Measurements from ENCODE around the gene GSTM3. TPM values are rescaled to one million over a fixed set of nuclear protein-coding genes. Genes with fewer than 3 reads are reported as not detected.

GSTM3 gene
- total and polyA plus RNA-seq, 9 of the 15 experiments (the other 6 are each of a cell fraction or from before 2014, with no cell fraction given) = 3.9 to 24.5 (median 9.4) TPM

DNA sequence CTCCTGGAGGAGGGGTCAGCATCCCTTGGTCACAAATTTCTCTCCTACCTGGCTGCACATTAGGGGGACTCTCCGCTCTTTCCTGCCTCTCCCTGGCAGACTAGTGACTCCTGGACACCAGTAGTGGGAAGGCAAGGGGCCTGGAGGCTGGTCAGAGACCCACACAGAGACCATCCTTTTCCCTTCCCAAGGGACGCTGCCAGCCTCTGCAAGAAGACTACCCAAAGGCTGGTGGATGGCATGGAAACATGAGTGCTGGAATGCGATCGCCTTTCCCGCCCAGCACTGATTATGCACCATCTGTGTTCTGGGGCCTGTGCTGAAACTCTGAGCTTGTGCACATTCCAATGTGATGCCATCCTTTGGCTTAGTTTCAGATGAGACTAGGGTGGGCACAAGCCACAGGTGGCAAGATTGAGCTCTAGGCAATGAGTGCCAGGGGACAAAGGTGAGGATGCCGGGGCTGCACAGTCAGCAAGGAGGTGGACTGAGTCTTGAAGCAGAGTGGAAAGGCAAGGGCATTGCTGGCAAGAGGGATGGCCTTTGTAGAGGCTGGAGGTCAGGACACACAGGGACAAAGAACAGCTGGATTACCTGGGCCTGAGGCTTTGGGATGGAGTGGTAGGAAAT lies 35.5 kb upstream of the GSTM3 start:
- no peak overlapping the region for H2AFZ ChIP-seq (ENCODE audit: low read depth, low read length)
- no peaks in the 10 kb centered on the region for H3K9me1 ChIP-seq (ENCODE audit: control insufficient read depth, insufficient read depth, low read length)
- BruUV-seq (replicated peaks) = no TSS peak
- no peaks in the 10 kb centered on the region for H3K79me2 ChIP-seq (ENCODE audit: control insufficient read depth, insufficient read depth, low read length)
- H3K4me2 ChIP-seq (ENCODE audit: insufficient read depth, low read length) = no peak overlapping the region
- 12% methylated on average over 6 of the region's 6 CpGs for WGBS (ENCODE audit: insufficient coverage, low coverage, missing lambda C conversion rate)
- H3K36me3 ChIP-seq (ENCODE audit: control insufficient read depth, insufficient read depth, low read length) = no peaks in the 10 kb centered on the region
- ChIA-PET CTCF (ENCODE audit: low intra/inter-chr PET ratio) (interaction anchor here (0.6 to 7.1 kb wide), 10 partner anchors 9 to 283 kb away, joined by 3 to 202 read pairs (median 5); partner anchors contain the start of gene AHCYL1), POLR2A (interaction anchor here (0.6 to 10.2 kb wide), 6 partner anchors 9 to 647 kb away, joined by 3 to 99 read pairs (median 4); partner anchors contain the start of gene AHCYL1)
- peaks cover 9 to 11% of the 10 kb centered on the region in 2 experiments; a peak in 3 of 5 replicates for H3K4me1 ChIP-seq (replicated peaks in 1 of 2; ENCODE audit: control insufficient read depth in 2 of 2, insufficient read depth in 2 of 2, low read length in 2 of 2)
- no peak for ATAC-seq
- H4K20me1 ChIP-seq (replicated peaks; ENCODE audit: control insufficient read depth, insufficient read depth, low read length) = no peaks in the 10 kb centered on the region
- no peak for FAIRE-seq
- no peaks in the 10 kb centered on the region for H3K27me3 ChIP-seq (ENCODE audit: control insufficient read depth in 2 of 2, insufficient read depth in 2 of 2, low read length in 2 of 2)
- no peak overlapping the region for H3K4me3 ChIP-seq
- intact Hi-C loops (cut with micrococcal nuclease) (loop anchor here (1.0 to 5.0 kb wide), 3 partner anchors 235 to 684 kb away; partner anchors contain the start of gene UBL4B), in situ Hi-C loops (cut with MboI) (loop anchor here (5.0 kb wide), 2 partner anchors 141 to 206 kb away; partner anchors contain the start of gene AHCYL1)
- H3K9me3 ChIP-seq (replicated peaks; ENCODE audit: control insufficient read depth, insufficient read depth, low read depth, low read length) = no peaks in the 10 kb centered on the region; the same call in none of the 2 replicates
- DNase-seq (ENCODE audit: extremely low read depth in 1 of 4, low spot score in 3 of 4) = no peak
- peak; percentile 33; the same call in 1 of the 2 replicates for TF ChIP-seq ZC3H4 (CRISPR knock-in tag; IDR thresholded peaks at IDR 0.05; ENCODE audit: borderline replicate concordance)
- TF ChIP-seq, protein P1, sequence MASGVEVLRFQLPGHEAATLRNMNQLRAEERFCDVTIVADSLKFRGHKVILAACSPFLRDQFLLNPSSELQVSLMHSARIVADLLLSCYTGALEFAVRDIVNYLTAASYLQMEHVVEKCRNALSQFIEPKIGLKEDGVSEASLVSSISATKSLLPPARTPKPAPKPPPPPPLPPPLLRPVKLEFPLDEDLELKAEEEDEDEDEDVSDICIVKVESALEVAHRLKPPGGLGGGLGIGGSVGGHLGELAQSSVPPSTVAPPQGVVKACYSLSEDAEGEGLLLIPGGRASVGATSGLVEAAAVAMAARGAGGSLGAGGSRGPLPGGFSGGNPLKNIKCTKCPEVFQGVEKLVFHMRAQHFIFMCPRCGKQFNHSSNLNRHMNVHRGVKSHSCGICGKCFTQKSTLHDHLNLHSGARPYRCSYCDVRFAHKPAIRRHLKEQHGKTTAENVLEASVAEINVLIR (CRISPR knock-in tag; IDR thresholded peaks at IDR 0.05) = no peak
- no peak for TF ChIP-seq HNRNPL (IDR thresholded peaks at IDR 0.05; ENCODE audit: low read depth, low read length)
- no peak overlapping the region for H3K9ac ChIP-seq (ENCODE audit: insufficient read depth in 1 of 2, low read depth in 2 of 2, low read length in 2 of 2)
- no peak overlapping the region for H3K27ac ChIP-seq (ENCODE audit: extremely low read depth, low read depth, low read length)
